HS-5 (cell line): ENCODE measurements around the gene PPP2R5E.

Experiments used
- DNase-seq: peaks from one replicate; pipeline ENCODE4 v3.0.0-alpha.2; 2012; ENCODE audit warnings: low read depth

PPP2R5E gene

GRCh38 chr14:63432888-63433552 is 110.2 kb downstream of the PPP2R5E start:
- DNase-seq = no peak

- DNase-seq = no peak
Measured at GRCh38 chr14:63432228-63432627, 110.9 kb downstream of the PPP2R5E start.

- DNase-seq = no peak
Measured at GRCh38 chr14:63431466-63431865, 111.7 kb downstream of the PPP2R5E start.

GRCh38 chr14:63428486-63428885 is 114.7 kb downstream of the PPP2R5E start:
- no peak for DNase-seq

- no peak for DNase-seq
Measured at GRCh38 chr14:63426838-63427352, 116.3 kb downstream of the PPP2R5E start.

- no peak for DNase-seq
Measured at GRCh38 chr14:63423889-63424288, 119.3 kb downstream of the PPP2R5E start.

- no peak for DNase-seq
Measured at GRCh38 chr14:63423381-63423780, 119.8 kb downstream of the PPP2R5E start.

- DNase-seq = no peak
Measured at GRCh38 chr14:63421919-63422318, 121.3 kb downstream of the PPP2R5E start.

- no peak for DNase-seq
Measured at GRCh38 chr14:63421226-63421625, 122.0 kb downstream of the PPP2R5E start.

GRCh38 chr14:63418020-63418419 is 125.2 kb downstream of the PPP2R5E start:
- no peak for DNase-seq

GRCh38 chr14:63413009-63413408 is 130.2 kb downstream of the PPP2R5E start:
- DNase-seq = no peak

GRCh38 chr14:63406333-63406732 is 136.8 kb downstream of the PPP2R5E start:
- DNase-seq = no peak

- DNase-seq = no peak
Measured at GRCh38 chr14:63405715-63406114, 137.5 kb downstream of the PPP2R5E start.

GRCh38 chr14:63404906-63405305 is 138.3 kb downstream of the PPP2R5E start:
- DNase-seq = no peak

GRCh38 chr14:63401646-63402045 is 141.5 kb downstream of the PPP2R5E start:
- no peak for DNase-seq

- DNase-seq = no peak
Measured at GRCh38 chr14:63398952-63399351, 144.2 kb downstream of the PPP2R5E start.

GRCh38 chr14:63394841-63395240 is 148.3 kb downstream of the PPP2R5E start:
- DNase-seq = no peak

- DNase-seq = no peak
Measured at GRCh38 chr14:63394432-63394831, 148.7 kb downstream of the PPP2R5E start.

GRCh38 chr14:63393012-63393411 is 150.2 kb downstream of the PPP2R5E start:
- DNase-seq = no peak

GRCh38 chr14:63392236-63392635 is 150.9 kb downstream of the PPP2R5E start:
- DNase-seq = no peak

GRCh38 chr14:63388766-63389431 is 154.3 kb downstream of the PPP2R5E start:
- DNase-seq = no peak

- DNase-seq = no peak
Measured at GRCh38 chr14:63387711-63388110, 155.5 kb downstream of the PPP2R5E start.

- no peak for DNase-seq
Measured at GRCh38 chr14:63383776-63384367, 159.3 kb downstream of the PPP2R5E start.
